HG02870 (cell line): ENCODE results near the gene MTF1.

Source experiments
- ATAC-seq: cut with Tn5 transposase; IDR thresholded peaks from one replicate; pipeline ENCODE4 v1.9.1; 2021; ENCODE audit warnings: mild to moderate bottlenecking, moderate library complexity; ENCODE audit not compliant: unreplicated experiment

The MTF1 gene

GRCh38 chr1:37831809-37832208, 27.6 kb downstream of the MTF1 start:
- ATAC-seq = no peak

- no peak for ATAC-seq
These were observed 28.3 kb downstream of the MTF1 start for GRCh38 chr1:37831109-37831508.

GRCh38 chr1:37828410-37829074, 30.9 kb downstream of the MTF1 start:
- ATAC-seq = no peak

GRCh38 chr1:37825506-37825905, 33.9 kb downstream of the MTF1 start:
- ATAC-seq = no peak

- ATAC-seq = no peak
These were observed 35.4 kb downstream of the MTF1 start for GRCh38 chr1:37824001-37824400.

GRCh38 chr1:37822906-37823815, 36.2 kb downstream of the MTF1 start:
- no peak for ATAC-seq

- ATAC-seq = no peak
These were observed 37.9 kb downstream of the MTF1 start for GRCh38 chr1:37821481-37821880.

GRCh38 chr1:37817481-37817880, 41.9 kb downstream of the MTF1 start:
- no peak for ATAC-seq

- no peak for ATAC-seq
These were observed 45.1 kb downstream of the MTF1 start for GRCh38 chr1:37814252-37814651.

- no peak for ATAC-seq
These were observed 45.8 kb downstream of the MTF1 start for GRCh38 chr1:37813529-37814145.

- ATAC-seq = no peak
These were observed 48.3 kb downstream of the MTF1 start for GRCh38 chr1:37811027-37811655.

GRCh38 chr1:37809942-37810341, 49.5 kb downstream of the MTF1 start:
- no peak for ATAC-seq

- peak; percentile 42 for ATAC-seq
These were observed 50.7 kb downstream of the MTF1 start for GRCh38 chr1:37808369-37809319.

GRCh38 chr1:37807555-37808368, 51.6 kb downstream of the MTF1 start, which contains the start of the genes C1orf122 and YRDC:
C1orf122 (plus strand) TSS chr1:37807790; CDS start chr1:37808405, 615 bp downstream.
YRDC (minus strand) TSS chr1:37808208; CDS start chr1:37808180, 28 bp downstream.
- peak; percentile 87 for ATAC-seq

GRCh38 chr1:37807220-37807554, 52.2 kb downstream of the MTF1 start:
- ATAC-seq = no peak

GRCh38 chr1:37802439-37802838, 57.0 kb downstream of the MTF1 start:
- no peak for ATAC-seq

- ATAC-seq = no peak
These were observed 61.5 kb downstream of the MTF1 start for GRCh38 chr1:37797750-37798345.

GRCh38 chr1:37795340-37796125, 63.9 kb downstream of the MTF1 start:
- ATAC-seq = no peak
